ENCODE measurements around the gene MLXIP. TPM values are rescaled to one million over a fixed set of nuclear protein-coding genes. Genes with fewer than 3 reads are reported as not detected.

MLXIP gene
- total RNA-seq, 1 experiment from 2014 or later = 46.3 TPM

GRCh38 chr12:122124370-122124769 lies 45.8 kb downstream of the MLXIP start (continued):
- no peak for TF ChIP-seq POLR2A (IDR thresholded peaks at IDR 0.05; ENCODE audit: borderline replicate concordance, extremely low read depth, insufficient read depth, insufficient read length)
- no peak for TF ChIP-seq FOSL1 (IDR thresholded peaks at IDR 0.05; ENCODE audit: low read depth)
- TF ChIP-seq SRF (IDR thresholded peaks at IDR 0.05; ENCODE audit: low read depth) = no peak
- TF ChIP-seq ATF3 (IDR thresholded peaks at IDR 0.05) = no peak
- no peak for TF ChIP-seq ELF1 (IDR thresholded peaks at IDR 0.05; ENCODE audit: borderline replicate concordance, low read depth)
- TF ChIP-seq RAD21 (IDR thresholded peaks at IDR 0.05; ENCODE audit: low read depth) = no peak
- no peak for TF ChIP-seq EZH2phosphoT487 (IDR thresholded peaks at IDR 0.05; ENCODE audit: borderline replicate concordance)

GRCh38 chr12:122125452-122126341 lies 47.1 kb downstream of the MLXIP start:
- H3K36me3 ChIP-seq (ENCODE audit: control insufficient read depth in 1 of 2, insufficient read depth in 2 of 2, low read length in 2 of 2) = peaks cover 10 to 18% of the 10 kb centered on the region in 2 experiments; a peak in 2 of 4 replicates
- no peak overlapping the region for H3K9ac ChIP-seq (ENCODE audit: low read length)
- H4K20me1 ChIP-seq (ENCODE audit: insufficient read depth) = no peaks in the 10 kb centered on the region; the same call in 1 of the 2 replicates
- POLR2A ChIA-PET = no interaction called here
- H3K9me3 ChIP-seq (ENCODE audit: control insufficient read depth in 1 of 2, insufficient read depth in 1 of 2, low read depth in 1 of 2, low read length in 2 of 2) = no peaks in the 10 kb centered on the region
- H3K27me3 ChIP-seq (ENCODE audit: insufficient read depth, low read length) = no peaks in the 10 kb centered on the region
- intact Hi-C loops (cut with micrococcal nuclease) = no loop called here
- no peak overlapping the region for H3K4me3 ChIP-seq (replicated peaks in 1 of 2; ENCODE audit: low read depth in 1 of 2, low read length in 2 of 2)
- no TSS peak for BruUV-seq (replicated peaks)
- TF ChIP-seq CTCF (IDR thresholded peaks at IDR 0.05 in 2 of 3, conservative IDR thresholded peaks at IDR 0.05 in 1 of 3; ENCODE audit: borderline replicate concordance in 1 of 3, insufficient read depth in 1 of 3, low read depth in 2 of 3, low read length in 2 of 3) (no peak), POLR2AphosphoS5 (IDR thresholded peaks at IDR 0.05; ENCODE audit: low read depth, low read length) (no peak), FOSL1 (IDR thresholded peaks at IDR 0.05; ENCODE audit: low read depth) (no peak), ELF1 (IDR thresholded peaks at IDR 0.05; ENCODE audit: borderline replicate concordance, low read depth) (no peak), SP1 (IDR thresholded peaks at IDR 0.05; ENCODE audit: low read depth) (no peak), TCF7L2 (IDR thresholded peaks at IDR 0.05; ENCODE audit: borderline replicate concordance, extremely low read depth, insufficient read depth, insufficient read length) (no peak), REST (IDR thresholded peaks at IDR 0.05; ENCODE audit: low read depth) (no peak)
- H3K4me2 ChIP-seq (ENCODE audit: low read length) = no peak overlapping the region
- peaks cover 20 to 28% of the 10 kb centered on the region in 2 experiments for H3K4me1 ChIP-seq (ENCODE audit: control insufficient read depth in 1 of 2, insufficient read depth in 2 of 2, low read length in 2 of 2)
- H3K27ac ChIP-seq (ENCODE audit: low read depth, low read length) = no peak overlapping the region
- H3K79me2 ChIP-seq (ENCODE audit: insufficient read depth, low read length) = peaks cover 57% of the 10 kb centered on the region
- CTCF ChIA-PET = interaction anchor here (1.2 to 4.5 kb wide), 2 partner anchors 62 to 71 kb away, joined by 3 to 29 read pairs; no protein-coding TSS in a partner anchor
- ATAC-seq = no peak
- no peak overlapping the region for H2AFZ ChIP-seq (ENCODE audit: low read depth, low read length, poor library complexity, severe bottlenecking)
- H3K9me2 ChIP-seq (ENCODE audit: insufficient read depth) = no peaks in the 10 kb centered on the region
- DNase-seq (ENCODE audit: low read depth, low spot score) = no peak
- RAD21 ChIA-PET (ENCODE audit: low non-redundant PET in 1 of 2, low total read pairs in 2 of 2, uncharacterized antibody in 2 of 2, unreplicated experiment in 2 of 2) = no interaction called here

Data from HCT116 (cell line).